GM21786 (cell line): ENCODE data around the gene BICRAL.
"Not testable (repeated sequence)": the region's sequence is repeated elsewhere in the genome, so short reads cannot be mapped to it uniquely, and the experiment has no call there.

Experiments
- ATAC-seq: cut with Tn5 transposase; IDR thresholded peaks from one replicate; pipeline ENCODE4 v1.9.1; 2021; ENCODE audit not compliant: unreplicated experiment

The BICRAL gene

GRCh38 chr6:42831237-42831636 lies 49.4 kb downstream of the BICRAL start:
- ATAC-seq: no peak

GRCh38 chr6:42834056-42834455 lies 52.2 kb downstream of the BICRAL start:
- ATAC-seq: no peak

GRCh38 chr6:42841844-42842584 lies 60.2 kb downstream of the BICRAL start:
- no peak for ATAC-seq

- ATAC-seq: no peak
These were observed 63.5 kb downstream of the BICRAL start for GRCh38 chr6:42845327-42845694.

GRCh38 chr6:42846505-42846904 lies 64.7 kb downstream of the BICRAL start:
- no peak for ATAC-seq

- no peak for ATAC-seq
These were observed 66.8 kb downstream of the BICRAL start for GRCh38 chr6:42848700-42849099.

GRCh38 chr6:42851599-42851998 lies 69.7 kb downstream of the BICRAL start:
- no peak for ATAC-seq

- ATAC-seq: no peak
These were observed 78.2 kb downstream of the BICRAL start for GRCh38 chr6:42860036-42860435.

- no peak for ATAC-seq
These were observed 78.6 kb downstream of the BICRAL start for GRCh38 chr6:42860481-42860880.

GRCh38 chr6:42864602-42865001 lies 82.8 kb downstream of the BICRAL start:
- no peak for ATAC-seq

- ATAC-seq: no peak
These were observed 88.5 kb downstream of the BICRAL start for GRCh38 chr6:42870145-42870936.

GRCh38 chr6:42871711-42872110 lies 89.9 kb downstream of the BICRAL start:
- ATAC-seq: no peak

GRCh38 chr6:42873313-42873712 lies 91.5 kb downstream of the BICRAL start:
- no peak for ATAC-seq

- no peak for ATAC-seq
These were observed 95.8 kb downstream of the BICRAL start for GRCh38 chr6:42877695-42878094.

- peak; percentile 94 for ATAC-seq
These were observed 97.8 kb downstream of the BICRAL start, which contains the start of gene RPL7L1 for GRCh38 chr6:42879372-42880239. TSS of gene RPL7L1 (plus strand) at chr6:42879616. CDS start at chr6:42879911, 295 bp downstream.

GRCh38 chr6:42880240-42880817 lies 98.5 kb downstream of the BICRAL start:
- not testable (repeated sequence) for ATAC-seq

- ATAC-seq: not testable (repeated sequence)
These were observed 99.0 kb downstream of the BICRAL start for GRCh38 chr6:42880871-42881270.

GRCh38 chr6:42885702-42886101 lies 103.8 kb downstream of the BICRAL start:
- ATAC-seq: no peak

GRCh38 chr6:42888201-42888600 lies 106.3 kb downstream of the BICRAL start:
- not testable (repeated sequence) for ATAC-seq

- ATAC-seq: no peak
These were observed 108.0 kb downstream of the BICRAL start for GRCh38 chr6:42889815-42890214.
